Spinal cord (tissue), 10 donors: ENCODE results near the gene HECW1. TPM values are rescaled to one million over a fixed set of nuclear protein-coding genes. Genes with fewer than 3 reads are reported as not detected.
"Not testable (repeated sequence)": the region's sequence is repeated elsewhere in the genome, so short reads cannot be mapped to it uniquely, and the experiment has no call there.

Experiments used
- DNase-seq, 6 donors: peaks; one replicate each; pipeline versions ENCODE4 v3.0.0 to v3.0.0-alpha.2; 2013 to 2015; ENCODE audit warnings: low spot score in 6 of 6, low read depth in 4 of 6
- H3K27ac ChIP-seq: one replicate; pipeline ENCODE4 v1.5.1; 2013; ENCODE audit warnings: low read depth, low read length, control low read depth
- H3K27me3 ChIP-seq: one replicate; pipeline ENCODE4 v1.6.1; 2013; ENCODE audit warnings: low read length; ENCODE audit not compliant: control insufficient read depth, insufficient read depth
- H3K36me3 ChIP-seq: one replicate; pipeline ENCODE4 v1.6.1; 2013; ENCODE audit warnings: low read length; ENCODE audit not compliant: control insufficient read depth, insufficient read depth
- H3K4me1 ChIP-seq: one replicate; pipeline ENCODE4 v1.6.1; 2013; ENCODE audit warnings: low read length; ENCODE audit not compliant: control insufficient read depth, insufficient read depth
- H3K4me3 ChIP-seq: one replicate; pipeline ENCODE4 v1.5.1; 2013; ENCODE audit warnings: low read depth, low read length, control low read depth
- H3K9me3 ChIP-seq: one replicate; pipeline ENCODE4 v1.6.1; 2013; ENCODE audit warnings: low read length; ENCODE audit not compliant: control insufficient read depth, insufficient read depth
- WGBS: methylation state at CpG from one replicate; pipeline ENCODE4 v1.1.5; 2013; ENCODE audit warnings: missing lambda C conversion rate; ENCODE audit not compliant: insufficient coverage; 5-methylcytosine and 5-hydroxymethylcytosine counted together
- polyA plus RNA-seq, 2 donors: library from polyadenylated mRNA; unstranded; fragments of 120-200 nt; gene quantifications; one replicate each; pipeline ENCODE4 v1.2.1, GENCODE V29; 2013; ENCODE audit not compliant: insufficient read length in 2 of 2
- total RNA-seq, 2 donors: library from RNA; depleted of rRNA in 1 of 2; stranded (reverse); fragments of 120-200 nt in 1 of 2; fragments of >200 nt in 1 of 2; gene quantifications; one replicate each; pipeline versions ENCODE4 v1.2.3 to v1.2.4, GENCODE V29; 2013 to 2014
- donor health status: healthy.

The HECW1 gene
- total and polyA plus RNA-seq, 4 donors = 10.7 to 23.5 (median 18.4) TPM

- no peaks in the 10 kb centered on the region for H3K36me3 ChIP-seq
- peaks cover 4% of the 10 kb centered on the region for H3K4me1 ChIP-seq
- H3K27ac ChIP-seq = no peak overlapping the region
- no peak for DNase-seq
- no peak overlapping the region for H3K4me3 ChIP-seq
- H3K9me3 ChIP-seq = no peaks in the 10 kb centered on the region
- H3K27me3 ChIP-seq = no peaks in the 10 kb centered on the region
- 59% methylated on average over 5 of the region's 6 CpGs for WGBS
These were observed 204.6 kb downstream of the HECW1 start for GRCh38 chr7:43317075-43317474.

- Histone ChIP-seq H3K9me3 (no peaks in the 10 kb centered on the region), H3K27me3 (no peaks in the 10 kb centered on the region), H3K4me3 (no peak overlapping the region), H3K36me3 (no peaks in the 10 kb centered on the region), H3K27ac (no peak overlapping the region), H3K4me1 (peaks cover 4% of the 10 kb centered on the region)
- peak in 1 of 6 donors; percentile 88 for DNase-seq
- WGBS = 63% methylated on average over 2 of the region's 3 CpGs
These were observed 205.8 kb downstream of the HECW1 start for GRCh38 chr7:43318188-43318770.

- Histone ChIP-seq H3K27me3 (no peaks in the 10 kb centered on the region), H3K27ac (no peak overlapping the region), H3K36me3 (no peaks in the 10 kb centered on the region), H3K4me3 (no peak overlapping the region), H3K9me3 (no peaks in the 10 kb centered on the region), H3K4me1 (no peaks in the 10 kb centered on the region)
- WGBS = 85% methylated on average over 12 of the region's 14 CpGs
- no peak for DNase-seq
These were observed 213.1 kb downstream of the HECW1 start for GRCh38 chr7:43325595-43325994.

DNA sequence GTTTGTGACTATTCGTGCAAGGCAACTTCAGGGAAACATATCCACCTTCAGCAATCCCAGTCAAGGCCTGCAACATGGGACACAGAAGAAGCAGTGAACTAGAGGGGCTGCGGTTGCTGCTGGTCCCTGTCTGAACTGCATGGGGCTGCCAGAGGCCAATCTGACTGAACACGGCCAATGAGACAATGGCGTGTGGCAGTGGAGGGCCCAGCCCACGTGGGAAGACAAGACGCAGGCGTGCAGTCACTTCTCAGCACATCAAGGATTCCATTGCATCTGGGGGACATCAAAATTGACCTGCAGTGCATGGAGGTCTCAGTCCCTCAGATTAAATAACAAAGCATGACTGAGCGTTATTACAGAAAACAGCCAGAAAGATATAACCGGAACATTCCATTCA lies 215.9 kb downstream of the HECW1 start:
- Histone ChIP-seq H3K27ac (no peak overlapping the region), H3K4me3 (no peak overlapping the region), H3K27me3 (no peaks in the 10 kb centered on the region), H3K4me1 (no peaks in the 10 kb centered on the region), H3K9me3 (no peaks in the 10 kb centered on the region), H3K36me3 (no peaks in the 10 kb centered on the region)
- DNase-seq = no peak
- 86% methylated on average over 9 of the region's 9 CpGs for WGBS

DNA sequence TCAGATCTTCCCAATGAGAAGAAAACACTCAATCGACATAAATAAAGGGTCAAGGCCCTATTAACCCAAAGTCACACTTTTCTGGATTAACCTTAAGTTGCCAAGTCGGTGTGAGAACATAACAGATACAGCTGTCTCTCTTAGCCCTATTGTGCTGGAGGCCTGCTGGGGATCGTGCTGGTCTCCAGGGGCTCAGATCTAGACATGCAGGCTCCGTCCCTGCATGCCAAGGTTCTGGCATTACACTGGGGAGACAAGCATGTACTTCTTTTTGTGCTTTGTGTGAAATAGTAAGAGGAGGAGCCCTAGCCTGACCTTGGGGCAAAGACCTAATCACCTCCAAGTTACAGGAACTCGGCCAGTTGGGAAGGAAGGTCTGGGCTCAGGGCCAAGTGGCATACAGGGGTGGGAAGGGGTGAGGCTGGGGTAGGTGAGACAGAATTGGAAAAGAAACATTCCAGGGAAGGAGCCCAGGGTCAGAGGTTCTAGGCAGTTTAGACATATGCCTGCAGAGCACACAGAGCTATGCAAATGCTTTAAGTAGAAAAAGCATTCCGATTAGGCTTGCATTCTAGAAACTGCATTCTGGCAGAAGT lies 216.4 kb downstream of the HECW1 start:
- Histone ChIP-seq H3K36me3 (no peaks in the 10 kb centered on the region), H3K27ac (no peak overlapping the region), H3K9me3 (no peaks in the 10 kb centered on the region), H3K4me1 (no peaks in the 10 kb centered on the region), H3K27me3 (no peaks in the 10 kb centered on the region), H3K4me3 (no peak overlapping the region)
- DNase-seq = no peak
- WGBS = 42% methylated on average over 5 of the region's 6 CpGs

DNA sequence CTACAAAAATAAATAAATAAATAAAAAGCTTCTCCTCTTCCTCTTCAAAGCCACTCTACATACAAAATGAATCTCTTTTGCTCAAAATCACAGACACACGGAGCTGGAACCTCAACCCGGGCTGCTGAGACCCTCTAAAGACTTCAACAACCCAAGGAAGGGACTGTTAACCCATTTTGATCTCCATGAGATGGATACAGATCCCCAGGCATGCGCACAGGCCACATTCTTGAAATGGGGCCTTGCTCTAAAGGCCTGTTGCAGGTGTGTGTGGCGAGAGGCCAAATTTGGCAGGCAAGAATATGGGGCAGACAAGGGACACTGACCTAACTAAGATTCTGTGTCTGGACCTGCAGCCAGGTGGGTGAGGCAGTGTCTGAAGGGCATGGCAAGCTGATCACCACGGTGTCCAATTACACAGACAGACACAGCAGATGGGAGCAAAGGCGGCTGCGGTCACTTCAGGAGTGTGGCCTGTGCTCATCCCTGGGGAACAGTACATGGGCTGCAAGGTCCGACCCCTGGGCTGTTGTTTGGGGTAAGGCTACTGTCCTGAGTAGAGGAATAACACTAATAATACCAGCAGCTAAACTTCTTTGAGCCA lies 219.8 kb downstream of the HECW1 start:
- H3K27ac ChIP-seq = no peak overlapping the region
- WGBS = 89% methylated on average over 5 of the region's 8 CpGs
- H3K9me3 ChIP-seq = no peaks in the 10 kb centered on the region
- H3K27me3 ChIP-seq = no peaks in the 10 kb centered on the region
- H3K4me3 ChIP-seq = no peak overlapping the region
- H3K4me1 ChIP-seq = no peaks in the 10 kb centered on the region
- no peaks in the 10 kb centered on the region for H3K36me3 ChIP-seq
- DNase-seq = no peak

DNA sequence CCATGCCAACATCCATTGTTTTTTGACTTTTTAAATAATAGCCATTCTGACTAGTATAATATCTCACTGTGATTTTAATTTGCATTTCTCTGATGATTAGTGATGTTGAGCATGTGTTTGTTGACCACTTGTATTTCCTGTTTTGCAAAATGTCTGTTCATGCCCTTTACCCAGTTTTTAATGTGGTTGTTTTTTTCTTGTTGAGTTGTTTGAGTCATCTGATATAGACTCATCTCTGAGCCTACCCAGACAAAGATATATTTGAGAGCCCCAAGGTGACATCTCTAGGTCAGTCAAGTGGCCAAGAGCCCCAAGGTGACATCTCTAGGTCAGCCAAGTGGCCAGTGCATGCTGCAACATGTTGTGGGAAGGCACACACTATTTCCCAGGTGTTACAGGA lies 224.7 kb downstream of the HECW1 start:
- Histone ChIP-seq H3K9me3 (no peaks in the 10 kb centered on the region), H3K4me1 (no peaks in the 10 kb centered on the region), H3K36me3 (no peaks in the 10 kb centered on the region), H3K27ac (no peak overlapping the region), H3K27me3 (no peaks in the 10 kb centered on the region), H3K4me3 (no peak overlapping the region)
- DNase-seq = no peak

DNA sequence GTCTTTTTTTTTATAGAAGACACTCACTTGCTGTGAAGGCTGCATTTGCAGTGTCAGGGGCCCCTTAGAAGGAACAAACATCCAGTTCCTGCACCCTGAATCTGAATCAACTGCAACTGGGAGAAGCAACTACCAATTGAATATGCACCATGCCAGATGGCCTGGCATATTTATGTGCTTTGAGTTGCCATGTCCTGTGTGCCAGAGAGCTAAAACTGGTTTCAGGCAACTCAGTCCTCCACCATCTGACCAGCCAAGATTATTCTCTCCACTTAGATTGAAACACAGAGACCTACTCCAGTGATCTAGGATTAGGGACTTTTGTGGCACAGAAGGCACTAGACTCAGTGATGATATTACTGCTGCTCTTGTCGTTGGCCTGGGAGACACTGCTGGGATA lies 225.4 kb downstream of the HECW1 start:
- 80% methylated on average over 1 of the region's 1 CpG for WGBS
- no peaks in the 10 kb centered on the region for H3K4me1 ChIP-seq
- no peaks in the 10 kb centered on the region for H3K36me3 ChIP-seq
- no peaks in the 10 kb centered on the region for H3K9me3 ChIP-seq
- H3K4me3 ChIP-seq = no peak overlapping the region
- no peaks in the 10 kb centered on the region for H3K27me3 ChIP-seq
- DNase-seq = peak in 1 of 6 donors; percentile 64
- no peak overlapping the region for H3K27ac ChIP-seq

DNA sequence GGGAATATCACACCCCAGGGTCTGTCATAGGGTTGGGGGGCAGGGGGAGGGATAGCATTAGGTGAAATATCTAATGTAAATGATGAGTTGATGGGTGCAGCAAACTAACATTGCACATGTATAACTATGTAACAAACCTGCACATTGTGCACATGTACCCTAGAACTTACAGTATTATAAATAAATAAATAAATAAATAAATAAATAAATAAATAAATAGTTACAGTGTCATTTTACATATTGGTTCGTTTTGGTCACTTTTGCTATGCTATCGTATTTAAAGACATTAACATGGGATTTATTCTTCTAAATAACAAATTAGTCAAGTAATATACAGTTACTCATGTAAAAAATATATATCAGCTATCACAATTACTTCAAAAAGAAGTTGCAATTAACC lies 228.7 kb downstream of the HECW1 start:
- no peaks in the 10 kb centered on the region for H3K4me1 ChIP-seq
- H3K4me3 ChIP-seq = no peak overlapping the region
- WGBS = no CpG with 5 or more reads among the region's 2 CpGs
- H3K27me3 ChIP-seq = no peaks in the 10 kb centered on the region
- H3K27ac ChIP-seq = no peak overlapping the region
- DNase-seq = no peak
- H3K9me3 ChIP-seq = no peaks in the 10 kb centered on the region
- H3K36me3 ChIP-seq = no peaks in the 10 kb centered on the region

GRCh38 chr7:43343417-43343816 lies 231.0 kb downstream of the HECW1 start:
- H3K27ac ChIP-seq, H3K9me3 ChIP-seq, DNase-seq, H3K27me3 ChIP-seq, H3K36me3 ChIP-seq, H3K4me1 ChIP-seq, H3K4me3 ChIP-seq: not testable (repeated sequence)
- WGBS = no CpG with 5 or more reads among the region's 4 CpGs
